IMR-90 (cell line): Measurements from ENCODE around the gene ZMIZ2. TPM values are rescaled to one million over a fixed set of nuclear protein-coding genes. Genes with fewer than 3 reads are reported as not detected.
A peak's percentile ranks its signal among the peaks of the same experiment; 100 is the strongest.

Experiments
- ATAC-seq: fragments of 200-7000 bp; cut with Tn5 transposase; 2 replicates; pipeline ENCODE4 v1.9.1; 2020; ENCODE audit warnings: low read depth, mild to moderate bottlenecking, moderate library complexity
- BruUV-seq: library from RNA; stranded (reverse); fragments of 400-500 nt; replicated peaks from 2 replicates; lab custom pipeline; 2021; lab: Mats Ljungman, UMichigan
- CTCF ChIA-PET: fragments of 300-600 bp; formaldehyde crosslinking; extraction: SDS; loops from one replicate; lab custom pipeline; 2021; ENCODE audit warnings: antibody characterized with exemption; lab: Yijun Ruan, JAX
- POLR2A ChIA-PET: fragments of 300-600 bp; sonication (Branson Sonifier 250); formaldehyde crosslinking; loops from one replicate; lab custom pipeline; 2022; ENCODE audit warnings: antibody characterized with exemption; ENCODE audit not compliant: unreplicated experiment; lab: Charles Lee
- DNase-seq: peaks from one replicate; pipeline ENCODE4 v3.0.0; 2013
- H2AFZ ChIP-seq: replicated peaks from 2 replicates; pipeline ENCODE3; 2013; ENCODE audit warnings: low read length, mild to moderate bottlenecking; ENCODE audit not compliant: poor library complexity
- H2AK5ac ChIP-seq: 2 replicates; pipeline ENCODE4 v1.6.1; 2013; ENCODE audit warnings: low read depth, low read length, inconsistent platforms
- H2AK9ac ChIP-seq: replicated peaks from 2 replicates; pipeline ENCODE3; 2013; ENCODE audit warnings: mild to moderate bottlenecking, low read depth, low read length, moderate library complexity; ENCODE audit not compliant: poor library complexity
- H2BK120ac ChIP-seq: 2 replicates; pipeline ENCODE4 v1.6.1; 2013; ENCODE audit warnings: low read depth, low read length, inconsistent platforms
- H2BK15ac ChIP-seq: 3 replicates; pipeline ENCODE4 v1.6.1; 2013; ENCODE audit warnings: low read depth, low read length, inconsistent platforms
- H2BK20ac ChIP-seq: 2 replicates; pipeline ENCODE4 v1.6.1; 2013; ENCODE audit warnings: low read depth, mild to moderate bottlenecking, inconsistent platforms, low read length, moderate library complexity
- H2BK5ac ChIP-seq: 2 replicates; pipeline ENCODE4 v1.6.1; 2013; ENCODE audit warnings: mild to moderate bottlenecking, low read depth, low read length, inconsistent platforms; ENCODE audit not compliant: poor library complexity, severe bottlenecking
- H3K14ac ChIP-seq: replicated peaks from 2 replicates; pipeline ENCODE4 v1.6.1; 2013; ENCODE audit warnings: low read depth, low read length, inconsistent platforms
- H3K18ac ChIP-seq: 2 replicates; pipeline ENCODE4 v1.6.1; 2013; ENCODE audit warnings: low read depth, low read length, control low read depth
- H3K23ac ChIP-seq: 2 replicates; pipeline ENCODE4 v1.6.1; 2013; ENCODE audit warnings: low read depth, low read length, inconsistent platforms
- H3K27ac ChIP-seq: 2 replicates; pipeline ENCODE4 v1.5.1; 2013; ENCODE audit warnings: mild to moderate bottlenecking, control low read depth, low read length; ENCODE audit not compliant: insufficient read depth
- H3K27me3 ChIP-seq: 2 replicates; pipeline ENCODE4 v1.6.1; 2013; ENCODE audit warnings: low read length; ENCODE audit not compliant: control insufficient read depth, insufficient read depth
- H3K36me3 ChIP-seq: 2 replicates; pipeline ENCODE4 v1.6.1; 2013; ENCODE audit warnings: low read length, mixed read lengths; ENCODE audit not compliant: control insufficient read depth, insufficient read depth
- H3K4ac ChIP-seq: 2 replicates; pipeline ENCODE4 v1.6.1; 2013; ENCODE audit warnings: low read depth, low read length, inconsistent platforms
- H3K4me1 ChIP-seq: 2 replicates; pipeline ENCODE4 v1.6.1; 2013; ENCODE audit warnings: low read length, mixed read lengths; ENCODE audit not compliant: control insufficient read depth, insufficient read depth
- H3K4me2 ChIP-seq: 2 replicates; pipeline ENCODE4 v1.6.1; 2013; ENCODE audit warnings: low read depth, mild to moderate bottlenecking, control low read depth, low read length, moderate library complexity
- H3K4me3 ChIP-seq: 2 replicates; pipeline ENCODE4 v1.5.1; 2013; ENCODE audit warnings: low read depth, mild to moderate bottlenecking, control low read depth, low read length, moderate library complexity; ENCODE audit not compliant: insufficient read depth
- H3K56ac ChIP-seq: 2 replicates; pipeline ENCODE4 v1.6.1; 2013; ENCODE audit warnings: low read length, inconsistent platforms; ENCODE audit not compliant: insufficient read depth; ENCODE audit errors: extremely low read depth
- H3K79me1 ChIP-seq, 2 experiments: 2 replicates each; pipeline ENCODE4 v1.6.1; 2013; ENCODE audit warnings: low read length in 2 of 2, inconsistent platforms in 1 of 2, low read depth in 1 of 2
- H3K9ac ChIP-seq: 2 replicates; pipeline ENCODE4 v1.6.1; 2013; ENCODE audit warnings: low read depth, low read length, control low read depth
- H3K9me1 ChIP-seq: 2 replicates; pipeline ENCODE4 v1.6.1; 2013; ENCODE audit warnings: low read length, inconsistent platforms; ENCODE audit not compliant: insufficient read depth
- H3K9me3 ChIP-seq: 2 replicates; pipeline ENCODE4 v1.6.1; 2013; ENCODE audit warnings: low read length; ENCODE audit not compliant: control insufficient read depth, insufficient read depth
- H4K20me1 ChIP-seq: 2 replicates; pipeline ENCODE4 v1.6.1; 2013; ENCODE audit warnings: low read length, inconsistent platforms; ENCODE audit not compliant: insufficient read depth
- H4K5ac ChIP-seq: 2 replicates; pipeline ENCODE4 v1.6.1; 2013; ENCODE audit warnings: mild to moderate bottlenecking, low read depth, low read length, control low read depth
- H4K8ac ChIP-seq, 2 experiments: 2 replicates each; pipeline ENCODE4 v1.6.1; 2013; ENCODE audit warnings: low read depth in 2 of 2, low read length in 2 of 2, control low read depth in 1 of 2, inconsistent platforms in 1 of 2
- H4K91ac ChIP-seq: 2 replicates; pipeline ENCODE4 v1.6.1; 2013; ENCODE audit warnings: low read depth, low read length, inconsistent platforms; ENCODE audit not compliant: insufficient read depth
- BHLHE40 ChIP-seq: fragments of 150-350 bp; IDR thresholded peaks from 2 replicates; pipeline ENCODE4 v1.6.1; 2016; ENCODE audit warnings: mild to moderate bottlenecking, low read depth, low read length
- CEBPB ChIP-seq: IDR thresholded peaks from 2 replicates; pipeline ENCODE4 v1.6.1; 2012; ENCODE audit warnings: low read depth, low read length, improper control_type of control experiment
- CHD1 ChIP-seq: IDR thresholded peaks from 2 replicates; pipeline ENCODE4 v1.6.1; 2012; ENCODE audit warnings: low read depth, low read length, improper control_type of control experiment
- FOS ChIP-seq: fragments of 150-350 bp; IDR thresholded peaks from 2 replicates; pipeline ENCODE4 v1.6.1; 2016; ENCODE audit warnings: low read depth, low read length
- MAFK ChIP-seq: IDR thresholded peaks from 2 replicates; pipeline ENCODE4 v1.6.1; 2012; ENCODE audit warnings: low read depth, low read length, improper control_type of control experiment
- MAZ ChIP-seq: IDR thresholded peaks from 2 replicates; pipeline ENCODE4 v1.6.1; 2012; ENCODE audit warnings: low read depth, mild to moderate bottlenecking, low read length, improper control_type of control experiment, moderate library complexity, borderline replicate concordance
- MXI1 ChIP-seq: IDR thresholded peaks from 2 replicates; pipeline ENCODE4 v1.6.1; 2012; ENCODE audit warnings: low read depth, mild to moderate bottlenecking, low read length, moderate library complexity, borderline replicate concordance
- NFE2L2 ChIP-seq: fragments of 150-350 bp; IDR thresholded peaks from 2 replicates; pipeline ENCODE4 v1.6.1; 2016; ENCODE audit warnings: low read depth, mild to moderate bottlenecking, low read length
- POLR2A ChIP-seq: IDR thresholded peaks from 2 replicates; pipeline ENCODE4 v1.6.1; 2012; ENCODE audit warnings: mild to moderate bottlenecking, low read depth, low read length
- RAD21 ChIP-seq: IDR thresholded peaks from 2 replicates; pipeline ENCODE4 v1.6.1; 2012; ENCODE audit warnings: low read length, improper control_type of control experiment
- RCOR1 ChIP-seq: IDR thresholded peaks from 2 replicates; pipeline ENCODE4 v1.6.1; 2012; ENCODE audit warnings: mild to moderate bottlenecking, low read length, improper control_type of control experiment; ENCODE audit not compliant: insufficient replicate concordance
- RFX5 ChIP-seq: IDR thresholded peaks from 2 replicates; pipeline ENCODE4 v1.8.0; 2012; ENCODE audit warnings: low read depth, mild to moderate bottlenecking, low read length, moderate library complexity
- SMC3 ChIP-seq: fragments of 150-350 bp; IDR thresholded peaks from 2 replicates; pipeline ENCODE4 v1.6.1; 2016; ENCODE audit warnings: low read depth, mild to moderate bottlenecking, antibody characterized with exemption, low read length, moderate library complexity
- WGBS, 2 experiments: methylation state at CpG; one replicate each; pipeline versions ENCODE4 v1.1.5 to v1.1.7; 2013; ENCODE audit warnings: missing lambda C conversion rate in 2 of 2; ENCODE audit not compliant: insufficient read length in 1 of 2; ENCODE audit errors: extremely low coverage in 2 of 2; 5-methylcytosine and 5-hydroxymethylcytosine counted together
- dilution Hi-C: fragments of 300-500 bp; cut with HindIII; formaldehyde crosslinking; loops from one replicate; pipeline ENCODE4 v1.14.3; 2018; ENCODE audit warnings: low sequenced_read_pairs; ENCODE audit not compliant: unreplicated experiment
- in situ Hi-C: fragments of 300-500 bp; cut with MboI; formaldehyde crosslinking; loops from 3 replicates; pipeline ENCODE4 v1.14.3; 2019; ENCODE audit warnings: low sequenced_read_pairs, inconsistent platforms, mixed read lengths
- intact Hi-C: fragments of 100-400 bp; cut with micrococcal nuclease; formaldehyde crosslinking; loops from 2 replicates; pipeline ENCODE4 v1.10.0; 2022
- polyA plus RNA-seq, 3 experiments: library from polyadenylated mRNA; depleted of rRNA; stranded (reverse); fragments of >200 nt; gene quantifications; 2 replicates each; pipeline ENCODE4 v1.2.3, GENCODE V29; 2012; ENCODE audit warnings: low replicate concordance in 1 of 3
- total RNA-seq: library from RNA; depleted of rRNA; stranded (reverse); fragments of >200 nt; gene quantifications from 2 replicates; pipeline ENCODE4 v1.2.3, GENCODE V29; 2012
- TF ChIP-seq, protein P1 (sequence below): conservative IDR thresholded peaks from 2 replicates; pipeline ENCODE4 v1.5.1; 2012; ENCODE audit warnings: mild to moderate bottlenecking, low read depth, low read length, improper control_type of control experiment
- TF ChIP-seq, protein P2 (sequence below): fragments of 150-350 bp; IDR thresholded peaks from 2 replicates; pipeline ENCODE4 v1.6.1; 2016; ENCODE audit warnings: low read depth, mild to moderate bottlenecking, low read length, moderate library complexity, borderline replicate concordance
- TF ChIP-seq, protein P3 (sequence below): fragments of 150-350 bp; IDR thresholded peaks from 2 replicates; pipeline ENCODE4 v1.6.1; 2017; ENCODE audit warnings: mild to moderate bottlenecking, antibody characterized with exemption, low read length, low read depth

Gene ZMIZ2
- total and polyA plus RNA-seq, 2 of the 4 experiments (the other 2 are of a cell fraction): 3.0 to 24.0 TPM

DNA sequence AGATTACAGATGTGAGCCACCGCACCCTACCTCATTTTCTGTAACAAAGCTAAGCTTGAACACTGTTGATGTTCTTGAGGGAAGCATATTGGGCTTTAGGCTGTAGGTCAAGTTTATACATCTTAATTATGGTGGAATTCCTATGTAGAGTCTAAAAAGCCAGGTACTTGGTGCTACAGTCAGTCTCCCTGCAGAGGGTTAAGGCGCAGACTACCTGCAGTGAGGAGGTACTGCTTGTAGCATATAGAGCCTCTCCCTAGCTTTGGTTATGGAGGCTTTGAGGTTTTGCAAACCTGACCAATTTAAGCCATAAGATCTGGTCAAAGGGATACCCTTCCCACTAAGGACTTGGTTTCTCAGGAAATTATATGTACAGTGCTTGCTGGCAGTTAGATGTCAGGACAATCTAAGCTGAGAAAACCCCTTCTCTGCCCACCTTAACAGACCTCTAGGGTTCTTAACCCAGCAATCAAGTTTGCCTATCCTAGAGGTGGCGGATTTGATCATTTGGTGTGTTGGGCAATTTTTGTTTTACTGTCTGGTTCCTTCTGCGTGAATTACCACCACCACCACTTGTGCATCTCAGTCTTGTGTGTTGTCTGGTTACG is 53.9 kb downstream of the ZMIZ2 start:
- Histone ChIP-seq H2AK9ac (no peak overlapping the region), H3K27ac (no peak overlapping the region), H2BK120ac (no peak overlapping the region), H3K14ac (no peak overlapping the region), H3K4me3 (no peak overlapping the region), H4K5ac (no peak overlapping the region), H3K9me3 (no peaks in the 10 kb centered on the region), H3K56ac (no peak overlapping the region), H4K91ac (no peak overlapping the region), H4K8ac (no peak overlapping the region), H3K23ac (0 out of 2 replicates have a peak overlapping the region, but pooled peaks have one; percentile 24), H2BK5ac (no peak overlapping the region), H2BK15ac (no peak overlapping the region), H3K27me3 (no peaks in the 10 kb centered on the region), H4K20me1 (peaks cover 72% of the 10 kb centered on the region), H3K79me1 (peaks cover 10 to 49% of the 10 kb centered on the region in 2 experiments; a peak in 3 of 4 replicates), H3K36me3 (peaks cover 42% of the 10 kb centered on the region), H3K4me2 (no peak overlapping the region), H3K18ac (no peak overlapping the region), H3K9me1 (peaks cover 12% of the 10 kb centered on the region), H2BK20ac (no peak overlapping the region), H3K9ac (no peak overlapping the region), H2AK5ac (no peak overlapping the region), H2AFZ (no peak overlapping the region), H3K4ac (no peak overlapping the region), H3K4me1 (peaks cover 2% of the 10 kb centered on the region; the same call in 1 of the 2 replicates)
- WGBS, 2 experiments: no CpG with 5 or more reads among the region's 5 CpGs
- TF ChIP-seq MXI1: no peak
- no peak for TF ChIP-seq CEBPB
- no peak for TF ChIP-seq POLR2A
- no peak for TF ChIP-seq MAFK
- TF ChIP-seq, protein P1, sequence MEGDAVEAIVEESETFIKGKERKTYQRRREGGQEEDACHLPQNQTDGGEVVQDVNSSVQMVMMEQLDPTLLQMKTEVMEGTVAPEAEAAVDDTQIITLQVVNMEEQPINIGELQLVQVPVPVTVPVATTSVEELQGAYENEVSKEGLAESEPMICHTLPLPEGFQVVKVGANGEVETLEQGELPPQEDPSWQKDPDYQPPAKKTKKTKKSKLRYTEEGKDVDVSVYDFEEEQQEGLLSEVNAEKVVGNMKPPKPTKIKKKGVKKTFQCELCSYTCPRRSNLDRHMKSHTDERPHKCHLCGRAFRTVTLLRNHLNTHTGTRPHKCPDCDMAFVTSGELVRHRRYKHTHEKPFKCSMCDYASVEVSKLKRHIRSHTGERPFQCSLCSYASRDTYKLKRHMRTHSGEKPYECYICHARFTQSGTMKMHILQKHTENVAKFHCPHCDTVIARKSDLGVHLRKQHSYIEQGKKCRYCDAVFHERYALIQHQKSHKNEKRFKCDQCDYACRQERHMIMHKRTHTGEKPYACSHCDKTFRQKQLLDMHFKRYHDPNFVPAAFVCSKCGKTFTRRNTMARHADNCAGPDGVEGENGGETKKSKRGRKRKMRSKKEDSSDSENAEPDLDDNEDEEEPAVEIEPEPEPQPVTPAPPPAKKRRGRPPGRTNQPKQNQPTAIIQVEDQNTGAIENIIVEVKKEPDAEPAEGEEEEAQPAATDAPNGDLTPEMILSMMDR: no peak
- TF ChIP-seq RAD21: no peak
- TF ChIP-seq, protein P2, sequence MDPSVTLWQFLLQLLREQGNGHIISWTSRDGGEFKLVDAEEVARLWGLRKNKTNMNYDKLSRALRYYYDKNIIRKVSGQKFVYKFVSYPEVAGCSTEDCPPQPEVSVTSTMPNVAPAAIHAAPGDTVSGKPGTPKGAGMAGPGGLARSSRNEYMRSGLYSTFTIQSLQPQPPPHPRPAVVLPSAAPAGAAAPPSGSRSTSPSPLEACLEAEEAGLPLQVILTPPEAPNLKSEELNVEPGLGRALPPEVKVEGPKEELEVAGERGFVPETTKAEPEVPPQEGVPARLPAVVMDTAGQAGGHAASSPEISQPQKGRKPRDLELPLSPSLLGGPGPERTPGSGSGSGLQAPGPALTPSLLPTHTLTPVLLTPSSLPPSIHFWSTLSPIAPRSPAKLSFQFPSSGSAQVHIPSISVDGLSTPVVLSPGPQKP: no peak
- no peak for TF ChIP-seq NFE2L2
- TF ChIP-seq SMC3: no peak
- TF ChIP-seq BHLHE40: no peak
- TF ChIP-seq RFX5: no peak
- no peak for TF ChIP-seq CHD1
- TF ChIP-seq, protein P3, sequence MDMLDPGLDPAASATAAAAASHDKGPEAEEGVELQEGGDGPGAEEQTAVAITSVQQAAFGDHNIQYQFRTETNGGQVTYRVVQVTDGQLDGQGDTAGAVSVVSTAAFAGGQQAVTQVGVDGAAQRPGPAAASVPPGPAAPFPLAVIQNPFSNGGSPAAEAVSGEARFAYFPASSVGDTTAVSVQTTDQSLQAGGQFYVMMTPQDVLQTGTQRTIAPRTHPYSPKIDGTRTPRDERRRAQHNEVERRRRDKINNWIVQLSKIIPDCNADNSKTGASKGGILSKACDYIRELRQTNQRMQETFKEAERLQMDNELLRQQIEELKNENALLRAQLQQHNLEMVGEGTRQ: no peak
- TF ChIP-seq MAZ: no peak
- TF ChIP-seq RCOR1: no peak
- TF ChIP-seq FOS: no peak
- POLR2A ChIA-PET: no interaction called here
- DNase-seq (no peak), ATAC-seq (no peak)
- no TSS peak for BruUV-seq
- CTCF ChIA-PET: no interaction called here
- in situ Hi-C loops (no loop called here), dilution Hi-C loops (no loop called here), intact Hi-C loops (no loop called here)
